GM21529 (cell line): Measurements from ENCODE around the gene CABP1.
"Not testable (repeated sequence)": the region's sequence is repeated elsewhere in the genome, so short reads cannot be mapped to it uniquely, and the experiment has no call there.

Source experiments
- ATAC-seq: cut with Tn5 transposase; IDR thresholded peaks from one replicate; pipeline ENCODE4 v1.9.1; 2021; ENCODE audit not compliant: unreplicated experiment

CABP1 gene

GRCh38 chr12:120639771-120640721, at the start of gene CABP1:
CABP1 (plus strand) TSS chr12:120640626; CDS start chr12:120640686, 60 bp downstream.
- ATAC-seq: peak; percentile 69

GRCh38 chr12:120590741-120591407, 49.6 kb upstream of the CABP1 start:
- ATAC-seq: no peak

DNA sequence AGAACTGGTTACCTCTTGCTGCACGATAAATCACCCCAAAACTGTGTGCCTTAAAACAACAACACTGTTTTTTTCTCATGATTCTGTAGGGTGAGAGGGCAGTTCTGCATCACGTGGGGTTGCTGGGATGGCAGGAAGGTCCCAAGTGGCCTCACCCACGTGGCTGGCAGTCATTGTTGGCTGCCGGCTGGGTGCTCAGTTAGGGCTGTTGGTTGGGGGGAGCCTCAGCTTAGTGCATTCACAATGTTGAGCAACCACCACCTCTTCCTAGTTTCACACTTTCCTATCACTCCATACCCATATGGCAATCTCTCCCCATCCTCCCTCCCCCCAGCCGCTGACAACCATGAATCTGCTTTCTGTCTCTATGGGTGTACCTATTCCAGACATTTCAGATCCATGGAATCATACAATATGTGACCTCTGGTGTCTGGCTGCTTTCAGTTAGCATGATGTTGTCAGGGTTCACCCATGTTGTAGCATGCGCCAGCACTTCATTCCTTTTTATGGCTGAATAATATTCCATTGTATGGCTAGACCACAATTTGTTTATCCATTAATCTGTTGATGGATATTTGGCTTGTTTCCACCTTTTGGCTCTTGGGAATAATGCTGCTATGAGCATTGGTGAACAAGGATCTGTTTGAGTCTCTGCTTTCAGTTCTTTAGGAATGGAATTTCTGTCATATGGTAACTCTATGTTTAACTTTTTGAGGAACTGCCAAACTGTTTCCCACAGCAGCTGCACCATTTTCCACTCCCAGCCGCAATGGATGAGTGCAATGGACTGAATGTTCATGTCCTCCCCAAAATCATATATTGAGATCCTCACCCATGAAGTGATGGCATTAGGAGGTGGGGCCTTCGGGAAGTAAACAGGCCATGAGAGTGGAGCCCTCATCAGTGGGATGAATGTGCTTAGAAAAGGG, 48.0 kb upstream of the CABP1 start:
- no peak for ATAC-seq

DNA sequence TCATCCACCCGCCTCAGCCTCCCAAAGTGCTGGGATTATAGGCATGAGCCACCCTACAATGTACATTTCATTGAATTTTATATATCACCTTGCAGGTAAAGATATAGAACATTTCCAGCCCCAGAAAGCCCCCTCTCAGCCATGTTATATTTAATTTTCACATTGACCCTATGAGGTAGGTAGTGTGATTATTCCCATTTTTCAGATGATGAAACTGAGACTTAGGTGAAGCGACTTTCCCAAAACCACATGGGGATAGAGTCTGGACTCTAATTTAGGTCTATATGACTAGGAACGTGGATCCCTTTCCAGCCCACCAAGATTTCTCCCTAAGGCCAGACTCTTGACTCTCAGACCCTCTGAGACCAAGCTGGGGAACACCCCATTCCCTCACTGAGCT, 43.5 kb upstream of the CABP1 start:
- ATAC-seq: no peak

- no peak for ATAC-seq
Measured at GRCh38 chr12:120597861-120598260, 42.6 kb upstream of the CABP1 start.

DNA sequence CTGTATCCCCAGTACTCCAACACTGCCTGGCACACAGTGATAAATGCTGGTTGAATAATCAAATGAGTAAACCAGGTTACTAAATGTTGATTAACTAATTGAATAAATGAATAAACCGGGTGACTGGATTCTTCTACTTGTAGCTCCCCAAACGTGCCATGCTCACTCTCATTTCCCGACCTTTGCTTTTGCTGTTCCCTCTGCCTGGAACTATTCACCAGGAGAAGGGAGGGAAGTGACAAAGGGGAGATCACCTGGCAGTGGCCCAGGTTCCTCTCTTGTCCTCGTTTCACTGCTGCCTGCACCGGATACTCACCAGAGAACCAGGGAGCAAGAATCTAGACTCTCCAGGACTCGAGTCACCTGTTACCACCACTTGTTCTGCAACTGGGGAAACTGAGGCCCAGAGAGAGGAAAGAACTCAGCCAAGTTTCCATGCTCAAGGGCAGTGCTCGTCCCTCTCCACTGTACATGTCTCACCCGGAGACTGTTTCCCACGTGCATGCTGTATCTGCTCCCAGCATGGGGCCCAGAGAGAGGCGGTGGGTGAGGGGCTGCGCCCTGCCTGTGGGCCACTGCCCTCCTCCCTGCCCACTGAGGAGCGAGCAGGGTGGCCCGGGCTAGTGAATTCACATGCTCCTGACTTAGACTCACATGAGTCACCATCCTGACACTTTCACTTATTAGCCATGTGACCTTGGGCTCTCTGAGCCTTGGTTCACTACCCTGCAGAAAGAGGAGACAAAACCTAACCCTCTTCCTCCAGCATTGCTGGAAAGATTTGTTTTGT, 41.6 kb upstream of the CABP1 start:
- ATAC-seq: no peak

GRCh38 chr12:120599672-120600552, 40.5 kb upstream of the CABP1 start:
- no peak for ATAC-seq

GRCh38 chr12:120602416-120602815, 38.0 kb upstream of the CABP1 start:
- not testable (repeated sequence) for ATAC-seq

DNA sequence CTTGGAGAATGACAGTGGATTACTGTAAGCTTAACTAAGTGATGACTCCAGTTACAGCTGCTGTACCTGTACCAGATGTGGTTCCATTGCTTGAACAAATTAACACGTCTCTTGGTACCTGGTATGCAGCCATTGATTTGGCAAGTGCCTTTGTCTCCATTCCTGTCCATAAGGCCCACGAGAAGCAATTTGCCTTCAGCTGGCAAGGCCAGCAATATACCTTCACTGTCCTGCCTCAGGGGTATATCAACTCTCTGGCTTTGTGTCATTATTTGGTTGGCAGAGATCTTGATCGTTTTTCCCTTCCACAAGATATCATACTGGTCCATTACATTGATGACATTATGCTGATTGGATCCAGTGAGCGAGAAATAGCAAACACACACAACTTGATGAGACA, 29.9 kb upstream of the CABP1 start:
- ATAC-seq: no peak

DNA sequence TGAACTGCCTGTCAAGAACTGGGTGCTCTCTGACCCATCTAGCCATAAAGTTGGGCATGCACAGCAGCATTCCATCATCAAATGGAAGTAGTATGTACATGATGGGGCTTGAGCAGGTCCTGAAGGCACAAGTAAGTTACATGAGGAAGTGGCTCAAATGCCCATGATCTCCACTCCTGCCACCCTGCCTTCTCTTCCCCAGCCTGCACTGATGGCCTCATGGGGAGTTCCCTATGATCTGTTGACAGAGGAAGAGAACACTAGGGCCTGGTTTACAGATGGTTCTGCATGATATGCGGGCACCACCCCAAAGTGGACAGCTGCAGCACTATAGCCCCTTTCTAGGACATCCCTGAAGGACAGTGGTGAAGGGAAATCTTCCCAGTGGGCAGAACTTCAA, 28.9 kb upstream of the CABP1 start:
- not testable (repeated sequence) for ATAC-seq

GRCh38 chr12:120614848-120615247, 25.6 kb upstream of the CABP1 start:
- no peak for ATAC-seq

DNA sequence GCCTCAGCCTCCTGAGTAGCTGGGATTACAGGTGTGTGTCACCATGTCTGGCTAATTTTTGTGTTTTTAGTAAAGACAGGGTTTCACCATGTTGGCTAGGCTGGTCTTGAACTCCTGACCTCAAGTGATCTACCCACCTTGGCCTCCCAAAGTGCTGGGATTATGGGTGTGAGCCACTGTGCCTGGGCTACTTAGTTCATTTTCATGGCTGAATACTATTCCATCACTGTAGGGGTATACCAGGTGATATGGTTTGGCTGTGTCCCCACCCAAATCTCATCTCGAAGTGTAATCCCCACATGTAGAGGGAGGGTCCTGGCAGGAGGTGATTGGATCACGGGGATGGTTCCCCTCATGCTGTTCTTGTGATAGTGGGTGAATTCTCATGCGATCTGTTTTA, 23.2 kb upstream of the CABP1 start:
- not testable (repeated sequence) for ATAC-seq

DNA sequence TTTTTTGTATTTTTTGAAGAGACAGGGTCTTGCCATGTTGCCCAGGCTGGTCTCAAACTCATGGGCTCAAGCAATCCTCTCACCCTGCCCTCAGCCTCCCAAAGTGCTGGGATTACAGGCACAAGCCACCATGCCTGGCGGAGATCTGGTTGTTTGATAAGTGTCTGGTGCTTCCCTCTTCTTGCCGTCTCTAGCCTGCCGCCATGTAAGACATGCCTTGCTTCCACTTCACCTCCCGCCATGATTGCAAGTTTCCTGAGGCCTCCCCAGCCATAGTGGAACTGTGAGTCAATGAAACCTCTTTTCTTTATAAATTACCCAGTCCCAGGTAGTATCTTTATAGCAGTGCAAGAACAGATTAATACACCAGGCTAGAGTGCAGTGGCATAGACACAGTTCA, 22.7 kb upstream of the CABP1 start:
- not testable (repeated sequence) for ATAC-seq

DNA sequence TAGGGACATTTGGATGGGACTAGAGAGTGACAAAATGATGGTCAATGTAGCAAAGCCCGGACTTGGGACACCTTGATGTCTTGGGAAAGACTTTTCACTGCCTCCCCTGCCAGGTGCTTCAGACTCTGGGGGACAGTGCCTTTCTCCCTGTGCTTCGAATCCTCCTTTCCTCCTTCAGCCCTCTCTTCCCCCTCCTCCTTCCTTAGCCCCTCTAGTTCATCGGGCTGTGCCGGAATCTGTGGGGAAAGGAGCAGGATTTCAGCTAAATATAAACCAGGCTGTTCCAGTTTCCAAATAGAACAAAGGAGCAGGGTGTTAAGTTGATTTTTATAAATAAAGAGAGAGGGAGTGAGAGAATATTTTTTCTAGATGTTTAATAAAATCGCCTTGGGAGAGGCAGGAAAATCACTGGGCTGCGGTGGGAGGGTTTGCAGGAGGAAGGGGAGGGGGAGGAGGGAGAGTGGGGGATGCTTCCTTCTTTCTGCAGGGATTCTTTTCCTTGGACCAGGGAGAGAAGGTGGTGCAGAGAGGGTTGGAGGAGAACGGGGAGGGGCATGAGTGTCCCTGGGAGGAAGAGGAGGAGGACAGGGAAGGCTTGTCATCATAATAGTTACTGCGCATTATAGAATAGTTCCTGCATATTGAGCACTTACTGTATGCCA, 21.3 kb upstream of the CABP1 start:
- no peak for ATAC-seq

DNA sequence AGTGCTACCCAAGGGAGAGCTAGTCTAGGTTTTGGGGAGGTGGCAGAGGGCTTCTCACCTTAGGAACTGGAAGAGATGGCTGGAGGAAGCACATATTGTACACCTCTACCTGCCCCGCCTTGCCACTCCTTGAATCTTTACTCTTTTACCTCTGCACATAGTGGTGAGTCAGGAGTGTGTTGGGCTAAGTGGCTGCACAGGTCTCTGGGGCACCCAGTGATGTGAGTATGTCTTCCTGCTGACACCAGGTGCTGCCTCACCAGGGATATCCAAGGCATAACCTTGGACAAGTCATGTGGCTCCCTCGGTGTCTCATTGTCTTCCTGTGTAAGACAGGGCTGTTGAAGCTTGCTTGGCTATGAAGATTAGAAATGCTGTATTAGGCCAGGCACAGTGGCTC, 19.8 kb upstream of the CABP1 start:
- no peak for ATAC-seq

GRCh38 chr12:120625557-120626419, 14.6 kb upstream of the CABP1 start:
- ATAC-seq: no peak

DNA sequence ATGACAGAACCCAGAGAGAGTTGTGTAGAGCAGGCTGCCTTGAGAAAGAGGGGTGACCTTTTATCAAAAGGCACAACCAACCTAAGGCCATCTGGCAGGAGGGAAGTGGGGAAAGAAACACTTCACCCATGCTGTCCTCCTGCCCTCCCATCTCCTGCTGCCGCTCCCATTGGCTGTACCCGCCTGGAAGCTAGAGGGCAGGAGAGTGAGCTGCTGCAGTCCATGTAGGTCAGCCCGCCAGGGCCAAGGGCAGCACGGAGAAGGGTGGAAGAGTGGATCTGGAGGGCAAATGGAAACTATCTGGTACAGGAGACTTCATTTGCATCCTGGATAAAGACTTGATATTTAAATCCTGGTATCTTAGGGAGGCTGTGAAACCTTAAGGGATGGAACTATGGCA, 11.5 kb upstream of the CABP1 start:
- ATAC-seq: no peak
